Measurements from ENCODE around the gene PKHD1. TPM values are rescaled to one million over a fixed set of nuclear protein-coding genes. Genes with fewer than 3 reads are reported as not detected.

The PKHD1 gene
- total RNA-seq, 1 donor from 2014 or later: not detected

DNA sequence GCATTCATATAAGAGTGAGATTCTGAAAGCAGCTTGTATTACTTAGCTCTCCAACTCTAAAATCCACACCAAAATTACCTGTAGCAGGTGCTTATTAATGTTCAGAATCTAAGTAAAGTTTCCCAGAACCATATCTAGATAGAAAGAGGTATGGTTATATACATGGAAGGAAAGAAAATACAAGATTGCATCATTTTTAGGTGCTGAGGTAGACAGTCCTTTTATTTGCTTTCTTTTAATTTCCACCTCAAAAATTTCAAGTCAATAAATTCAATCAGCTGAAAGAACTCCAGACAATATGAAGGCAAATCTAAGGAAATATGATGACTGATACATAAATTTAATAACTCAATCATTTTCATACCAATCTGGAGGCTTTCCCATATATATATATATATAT, 521.9 kb downstream of the PKHD1 start:
- H3K9me3 ChIP-seq: no peaks in the 10 kb centered on the region
- no peaks in the 10 kb centered on the region for H3K4me1 ChIP-seq
- no peak overlapping the region for H3K4me3 ChIP-seq
- intact Hi-C loops (cut with DNase I): no loop called here
- H3K27ac ChIP-seq: no peak overlapping the region
- H3K36me3 ChIP-seq: no peaks in the 10 kb centered on the region
- no peak for DNase-seq (ENCODE audit: low spot score in 2 of 2)
- no peaks in the 10 kb centered on the region for H3K27me3 ChIP-seq
- no peak for TF ChIP-seq CTCF (IDR thresholded peaks at IDR 0.05)

Other genes with a start within 250 kb of the PKHD1 start
- gene IL17A, start 98.8 kb upstream of the PKHD1 start, total RNA-seq: not detected
- gene IL17F, start 156.9 kb upstream of the PKHD1 start, total RNA-seq: not detected
- gene MCM3, start 197.1 kb upstream of the PKHD1 start, total RNA-seq: 44.6 TPM